ENCODE data around the gene GPX4. TPM values are rescaled to one million over a fixed set of nuclear protein-coding genes. Genes with fewer than 3 reads are reported as not detected.
A peak's percentile ranks its signal among the peaks of the same experiment; 100 is the strongest.

Gene GPX4
- total and polyA plus RNA-seq, 2 of the 13 experiments (the other 11 are each of a cell fraction or from before 2014, with no cell fraction given): 535 to 613 TPM

DNA sequence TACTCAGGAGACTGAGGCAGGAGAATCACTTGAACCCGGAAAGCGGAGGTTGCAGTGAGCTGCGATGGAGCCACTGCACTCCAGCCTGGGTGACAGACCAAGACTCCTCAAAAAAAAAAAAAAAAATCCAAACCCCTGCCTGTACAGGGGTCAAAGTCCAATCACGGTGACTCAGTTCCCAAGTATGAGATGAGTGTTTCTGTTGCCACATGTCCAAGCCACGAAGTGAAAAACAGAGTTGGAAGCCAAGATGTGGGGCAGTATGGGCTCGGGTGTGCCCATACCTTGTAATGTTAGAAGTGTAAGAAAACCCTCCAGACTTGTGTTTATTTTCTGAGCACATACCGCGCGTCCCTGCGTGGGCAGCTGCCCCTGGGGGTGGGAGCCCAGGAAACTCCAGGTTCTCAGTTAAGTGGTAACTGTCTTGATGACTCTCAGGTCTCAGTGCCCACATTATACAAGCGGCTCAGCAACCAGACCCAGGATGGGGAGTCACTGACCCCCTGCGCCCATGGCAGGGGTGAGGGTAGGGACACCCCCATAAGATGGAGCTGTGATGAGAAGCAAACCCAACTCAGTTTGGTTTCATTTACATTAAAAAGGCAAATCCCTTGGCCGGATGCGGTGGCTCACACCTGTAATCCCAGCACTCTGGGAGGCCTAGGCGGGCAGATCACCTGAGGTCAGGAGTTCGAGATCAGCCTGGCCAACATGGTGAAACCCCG lies 1.2 kb upstream of the GPX4 start (continued):
- no peak for TF ChIP-seq ZNF253 (CRISPR knock-in tag; IDR thresholded peaks at IDR 0.05; ENCODE audit: borderline replicate concordance)
- TF ChIP-seq, protein P1, sequence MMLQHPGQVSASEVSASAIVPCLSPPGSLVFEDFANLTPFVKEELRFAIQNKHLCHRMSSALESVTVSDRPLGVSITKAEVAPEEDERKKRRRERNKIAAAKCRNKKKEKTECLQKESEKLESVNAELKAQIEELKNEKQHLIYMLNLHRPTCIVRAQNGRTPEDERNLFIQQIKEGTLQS (CRISPR knock-in tag; IDR thresholded peaks at IDR 0.05): peak; percentile 90
- TF ChIP-seq, protein P2, sequence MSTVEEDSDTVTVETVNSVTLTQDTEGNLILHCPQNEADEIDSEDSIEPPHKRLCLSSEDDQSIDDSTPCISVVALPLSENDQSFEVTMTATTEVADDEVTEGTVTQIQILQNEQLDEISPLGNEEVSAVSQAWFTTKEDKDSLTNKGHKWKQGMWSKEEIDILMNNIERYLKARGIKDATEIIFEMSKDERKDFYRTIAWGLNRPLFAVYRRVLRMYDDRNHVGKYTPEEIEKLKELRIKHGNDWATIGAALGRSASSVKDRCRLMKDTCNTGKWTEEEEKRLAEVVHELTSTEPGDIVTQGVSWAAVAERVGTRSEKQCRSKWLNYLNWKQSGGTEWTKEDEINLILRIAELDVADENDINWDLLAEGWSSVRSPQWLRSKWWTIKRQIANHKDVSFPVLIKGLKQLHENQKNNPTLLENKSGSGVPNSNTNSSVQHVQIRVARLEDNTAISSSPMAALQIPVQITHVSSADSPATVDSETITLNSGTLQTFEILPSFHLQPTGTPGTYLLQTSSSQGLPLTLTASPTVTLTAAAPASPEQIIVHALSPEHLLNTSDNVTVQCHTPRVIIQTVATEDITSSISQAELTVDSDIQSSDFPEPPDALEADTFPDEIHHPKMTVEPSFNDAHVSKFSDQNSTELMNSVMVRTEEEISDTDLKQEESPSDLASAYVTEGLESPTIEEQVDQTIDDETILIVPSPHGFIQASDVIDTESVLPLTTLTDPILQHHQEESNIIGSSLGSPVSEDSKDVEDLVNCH (CRISPR knock-in tag; IDR thresholded peaks at IDR 0.05): no peak
- TF ChIP-seq ZNF10 (CRISPR knock-in tag; IDR thresholded peaks at IDR 0.05; ENCODE audit: borderline replicate concordance, low read depth): no peak
- peak; percentile 67 for TF ChIP-seq CEBPG (CRISPR knock-in tag; IDR thresholded peaks at IDR 0.05)
- no peak for TF ChIP-seq ZNF589 (CRISPR knock-in tag; conservative IDR thresholded peaks at IDR 0.05)
- TF ChIP-seq TBP (CRISPR knock-in tag; IDR thresholded peaks at IDR 0.05): no peak
- TF ChIP-seq, protein P3, sequence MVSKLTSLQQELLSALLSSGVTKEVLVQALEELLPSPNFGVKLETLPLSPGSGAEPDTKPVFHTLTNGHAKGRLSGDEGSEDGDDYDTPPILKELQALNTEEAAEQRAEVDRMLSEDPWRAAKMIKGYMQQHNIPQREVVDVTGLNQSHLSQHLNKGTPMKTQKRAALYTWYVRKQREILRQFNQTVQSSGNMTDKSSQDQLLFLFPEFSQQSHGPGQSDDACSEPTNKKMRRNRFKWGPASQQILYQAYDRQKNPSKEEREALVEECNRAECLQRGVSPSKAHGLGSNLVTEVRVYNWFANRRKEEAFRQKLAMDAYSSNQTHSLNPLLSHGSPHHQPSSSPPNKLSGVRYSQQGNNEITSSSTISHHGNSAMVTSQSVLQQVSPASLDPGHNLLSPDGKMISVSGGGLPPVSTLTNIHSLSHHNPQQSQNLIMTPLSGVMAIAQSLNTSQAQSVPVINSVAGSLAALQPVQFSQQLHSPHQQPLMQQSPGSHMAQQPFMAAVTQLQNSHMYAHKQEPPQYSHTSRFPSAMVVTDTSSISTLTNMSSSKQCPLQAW (CRISPR knock-in tag; IDR thresholded peaks at IDR 0.05): 0 out of 2 replicates have a peak, but pooled peaks have one; percentile 24
- no peak for TF ChIP-seq GABPB1 (CRISPR knock-in tag; IDR thresholded peaks at IDR 0.05)
- TF ChIP-seq PPARG (CRISPR knock-in tag; conservative IDR thresholded peaks at IDR 0.05): no peak
- peak; percentile 89 for TF ChIP-seq JUND (CRISPR knock-in tag; IDR thresholded peaks at IDR 0.05)
- 0 out of 2 replicates have a peak, but pooled peaks have one; percentile 15 for TF ChIP-seq ZNF350 (CRISPR knock-in tag; IDR thresholded peaks at IDR 0.05; ENCODE audit: borderline replicate concordance, low read depth)
- TF ChIP-seq NR1H2 (CRISPR knock-in tag; IDR thresholded peaks at IDR 0.05; ENCODE audit: borderline replicate concordance, low read depth): no peak
- no peak for TF ChIP-seq KDM2A (CRISPR knock-in tag; IDR thresholded peaks at IDR 0.05; ENCODE audit: borderline replicate concordance, low read depth)
- TF ChIP-seq BRCA1 (CRISPR knock-in tag; IDR thresholded peaks at IDR 0.05): no peak
- TF ChIP-seq ZNF773 (CRISPR knock-in tag; IDR thresholded peaks at IDR 0.05; ENCODE audit: borderline replicate concordance): no peak
- no peak for TF ChIP-seq CENPX (CRISPR knock-in tag; IDR thresholded peaks at IDR 0.05)
- TF ChIP-seq REXO4 (CRISPR knock-in tag; IDR thresholded peaks at IDR 0.05; ENCODE audit: borderline replicate concordance): no peak
- no peak for TF ChIP-seq ZNF326 (CRISPR knock-in tag; IDR thresholded peaks at IDR 0.05; ENCODE audit: borderline replicate concordance)
- no peak for TF ChIP-seq ZNF577 (CRISPR knock-in tag; IDR thresholded peaks at IDR 0.05; ENCODE audit: borderline replicate concordance, low read depth)
- TF ChIP-seq MLLT10 (CRISPR knock-in tag; IDR thresholded peaks at IDR 0.05): no peak
- no peak for TF ChIP-seq ZNF615 (CRISPR knock-in tag; IDR thresholded peaks at IDR 0.05; ENCODE audit: borderline replicate concordance)
- TF ChIP-seq ETV5 (CRISPR knock-in tag; IDR thresholded peaks at IDR 0.05; ENCODE audit: borderline replicate concordance): no peak
- TF ChIP-seq PHF8 (CRISPR knock-in tag; IDR thresholded peaks at IDR 0.05): no peak
- no peak for TF ChIP-seq ZNF614 (CRISPR knock-in tag; IDR thresholded peaks at IDR 0.05; ENCODE audit: borderline replicate concordance)
- TF ChIP-seq ZNF441 (CRISPR knock-in tag; IDR thresholded peaks at IDR 0.05; ENCODE audit: borderline replicate concordance): no peak
- TF ChIP-seq HDAC2 (CRISPR knock-in tag; IDR thresholded peaks at IDR 0.05): no peak
- TF ChIP-seq ZBTB1 (CRISPR knock-in tag; IDR thresholded peaks at IDR 0.05; ENCODE audit: borderline replicate concordance): no peak
- TF ChIP-seq TAF1 (CRISPR knock-in tag; IDR thresholded peaks at IDR 0.05): peak; percentile 16; the same call in 1 of the 2 replicates
